ENCODE data around the gene TGM4.

DNA sequence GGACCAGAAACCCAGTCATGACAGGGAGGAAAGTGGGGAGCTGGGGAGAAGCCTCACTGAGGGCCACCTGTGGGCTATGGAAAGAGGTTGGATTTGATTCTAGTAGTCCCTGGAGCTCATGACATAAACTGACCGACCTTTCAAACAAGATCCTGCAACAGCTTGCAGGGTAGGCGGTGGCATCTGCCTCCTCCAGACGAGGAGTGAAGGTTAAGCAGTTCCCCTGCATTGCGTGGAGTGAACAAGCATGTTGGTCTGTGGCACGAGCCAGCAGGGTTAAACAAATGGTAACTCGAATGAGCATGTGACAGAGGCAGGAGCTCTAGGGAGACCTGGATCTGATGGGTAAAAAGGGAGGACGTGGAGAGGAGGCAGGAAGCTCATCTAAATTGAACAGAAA lies 12.7 kb downstream of the TGM4 start:
- TF ChIP-seq USF1 (IDR thresholded peaks at IDR 0.05; ENCODE audit: borderline replicate concordance, extremely low read length, insufficient read depth, low read depth, low read length), result no peak
- no peak for TF ChIP-seq POLR2A (IDR thresholded peaks at IDR 0.05; ENCODE audit: low read depth, low read length)
- TF ChIP-seq TCF7 (IDR thresholded peaks at IDR 0.05; ENCODE audit: borderline replicate concordance), result no peak
- TF ChIP-seq SMC3 (IDR thresholded peaks at IDR 0.05; ENCODE audit: borderline replicate concordance, low read length), result no peak
- TF ChIP-seq TAF1 (IDR thresholded peaks at IDR 0.05; ENCODE audit: borderline replicate concordance, low read depth, low read length), result no peak
- TF ChIP-seq, protein P1, sequence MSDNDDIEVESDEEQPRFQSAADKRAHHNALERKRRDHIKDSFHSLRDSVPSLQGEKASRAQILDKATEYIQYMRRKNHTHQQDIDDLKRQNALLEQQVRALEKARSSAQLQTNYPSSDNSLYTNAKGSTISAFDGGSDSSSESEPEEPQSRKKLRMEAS (IDR thresholded peaks at IDR 0.05; ENCODE audit: low read depth, low read length), result no peak
- no peak for TF ChIP-seq REST (IDR thresholded peaks at IDR 0.05; ENCODE audit: low read depth, low read length)
- no peak for TF ChIP-seq TARDBP (IDR thresholded peaks at IDR 0.05; ENCODE audit: borderline replicate concordance)
- TF ChIP-seq MYB (IDR thresholded peaks at IDR 0.05; ENCODE audit: borderline replicate concordance, low read depth, low read length), result no peak
- TF ChIP-seq CTCF (IDR thresholded peaks at IDR 0.05 in 2 of 3, conservative IDR thresholded peaks at IDR 0.05 in 1 of 3; ENCODE audit: control insufficient read depth in 2 of 3, extremely low read depth in 1 of 3, insufficient read depth in 1 of 3, low read depth in 3 of 3, low read length in 3 of 3), result no peak
- TF ChIP-seq POLR2AphosphoS5 (IDR thresholded peaks at IDR 0.05; ENCODE audit: low read length), result no peak
- TF ChIP-seq, protein P2, sequence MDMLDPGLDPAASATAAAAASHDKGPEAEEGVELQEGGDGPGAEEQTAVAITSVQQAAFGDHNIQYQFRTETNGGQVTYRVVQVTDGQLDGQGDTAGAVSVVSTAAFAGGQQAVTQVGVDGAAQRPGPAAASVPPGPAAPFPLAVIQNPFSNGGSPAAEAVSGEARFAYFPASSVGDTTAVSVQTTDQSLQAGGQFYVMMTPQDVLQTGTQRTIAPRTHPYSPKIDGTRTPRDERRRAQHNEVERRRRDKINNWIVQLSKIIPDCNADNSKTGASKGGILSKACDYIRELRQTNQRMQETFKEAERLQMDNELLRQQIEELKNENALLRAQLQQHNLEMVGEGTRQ (IDR thresholded peaks at IDR 0.05; ENCODE audit: borderline replicate concordance, low read depth, low read length), result no peak
- no peak for TF ChIP-seq EP300 (IDR thresholded peaks at IDR 0.05; ENCODE audit: borderline replicate concordance in 1 of 2, control insufficient read depth in 1 of 2, low read depth in 2 of 2, low read length in 2 of 2)
- no peak for TF ChIP-seq RFX5 (IDR thresholded peaks at IDR 0.05; ENCODE audit: low read depth, low read length)

All from GM12878 (cell line).